ENCODE results near the gene FAM163A.

GRCh38 chr1:179806333-179806732 is 63.2 kb downstream of the FAM163A start:
- TF ChIP-seq POLR2A (IDR thresholded peaks at IDR 0.05; ENCODE audit: low read depth, low read length) (no peak), POLR2AphosphoS5 (IDR thresholded peaks at IDR 0.05; ENCODE audit: low read depth, low read length) (no peak)

Data from GM12892 (cell line).